Endothelial cell of umbilical vein (primary cell): ENCODE data around the gene CPOX. TPM values are rescaled to one million over a fixed set of nuclear protein-coding genes. Genes with fewer than 3 reads are reported as not detected.

Experiments used
- BruUV-seq: library from RNA; stranded (reverse); fragments of 400-500 nt; replicated peaks from 2 replicates; lab custom pipeline; 2021; lab: Mats Ljungman, UMichigan
- CTCF ChIA-PET: fragments of 300-600, 350-600 bp; sonication (Branson Sonifier 250); formaldehyde crosslinking; loops from one replicate; lab custom pipeline; 2021; ENCODE audit warnings: antibody characterized with exemption, inconsistent platforms; lab: Charles Lee
- POLR2A ChIA-PET: fragments of 300-600, 350-600 bp; sonication (Branson Sonifier 250); formaldehyde crosslinking; loops from one replicate; lab custom pipeline; 2021; ENCODE audit warnings: antibody characterized with exemption, inconsistent platforms; lab: Charles Lee
- DNase-seq: peaks from one replicate; pipeline ENCODE4 v3.0.0-alpha.2; 2011; ENCODE audit warnings: low read depth, low spot score
- FAIRE-seq: peaks from 2 replicates; lab custom pipeline; 2011; peaks lifted over from hg19 to GRCh38; lab: Jason Lieb, UNC
- H2AFZ ChIP-seq: 2 replicates; pipeline ENCODE4 v1.6.0; 2012; ENCODE audit warnings: low read depth, low read length, control low read depth, inconsistent platforms
- H3K27ac ChIP-seq: 2 replicates; pipeline ENCODE4 v1.5.1; 2011; ENCODE audit warnings: low read depth, mild to moderate bottlenecking, control low read depth, low read length, moderate library complexity; ENCODE audit not compliant: insufficient read depth
- H3K27me3 ChIP-seq, 2 experiments: 2 replicates each; pipeline versions ENCODE4 v1.6.0 to v1.6.1; 2011; ENCODE audit warnings: low read length in 2 of 2, mixed read lengths in 1 of 2; ENCODE audit not compliant: control insufficient read depth in 2 of 2, insufficient read depth in 2 of 2
- H3K36me3 ChIP-seq, 2 experiments: 2 replicates in 1 of 2; 3 replicates in 1 of 2; pipeline ENCODE4 v1.5.1; 2011; ENCODE audit warnings: low read length in 2 of 2, mild to moderate bottlenecking in 1 of 2, moderate library complexity in 1 of 2; ENCODE audit not compliant: control insufficient read depth in 2 of 2, insufficient read depth in 2 of 2; ENCODE audit errors: extremely low read depth in 1 of 2
- H3K4me1 ChIP-seq: 3 replicates; pipeline ENCODE4 v1.5.1; 2011; ENCODE audit warnings: mild to moderate bottlenecking, low read length; ENCODE audit not compliant: control insufficient read depth, insufficient read depth; ENCODE audit errors: extremely low read depth
- H3K4me2 ChIP-seq: 2 replicates; pipeline ENCODE4 v1.6.1; 2011; ENCODE audit warnings: low read length, control low read depth, mixed read lengths; ENCODE audit not compliant: insufficient read depth
- H3K4me3 ChIP-seq, 3 experiments: fragments of 200-600 bp in 1 of 3; sonication (generic), shearing (Covaris generic) in 1 of 3; replicated peaks in 1 of 3; 2 replicates each; pipeline ENCODE4 v1.5.1; 2011 to 2016; ENCODE audit warnings: control low read depth in 3 of 3, low read length in 3 of 3, mild to moderate bottlenecking in 2 of 3, inconsistent platforms in 1 of 3, low read depth in 1 of 3, moderate library complexity in 1 of 3; ENCODE audit not compliant: insufficient read depth in 1 of 3
- H3K79me2 ChIP-seq: 2 replicates; pipeline ENCODE4 v1.6.0; 2012; ENCODE audit warnings: low read length, inconsistent platforms; ENCODE audit not compliant: control insufficient read depth, insufficient read depth
- H3K9ac ChIP-seq: replicated peaks from 2 replicates; pipeline ENCODE3; 2011; ENCODE audit warnings: low read length, control low read depth; ENCODE audit not compliant: insufficient read depth; ENCODE audit errors: extremely low read depth
- H3K9me1 ChIP-seq: replicated peaks from 3 replicates; pipeline ENCODE4 v1.6.0; 2011; ENCODE audit warnings: mild to moderate bottlenecking, low read length; ENCODE audit not compliant: control insufficient read depth, insufficient read depth; ENCODE audit errors: extremely low read depth
- H3K9me3 ChIP-seq: replicated peaks from 2 replicates; pipeline ENCODE4 v1.5.1; 2012; ENCODE audit warnings: low read length, inconsistent platforms; ENCODE audit not compliant: control insufficient read depth, insufficient read depth
- H4K20me1 ChIP-seq: replicated peaks from 2 replicates; pipeline ENCODE3; 2011; ENCODE audit warnings: mild to moderate bottlenecking, low read length; ENCODE audit not compliant: control insufficient read depth, insufficient read depth; ENCODE audit errors: extremely low read depth
- EZH2 ChIP-seq: IDR thresholded peaks from 2 replicates; pipeline ENCODE4 v1.6.1; 2012; ENCODE audit warnings: borderline replicate concordance, low read depth, mild to moderate bottlenecking, moderate library complexity, low read length, inconsistent platforms; ENCODE audit not compliant: severe bottlenecking
- FOS ChIP-seq: IDR thresholded peaks from 2 replicates; pipeline ENCODE4 v1.6.1; 2011; ENCODE audit warnings: mild to moderate bottlenecking, low read length, moderate library complexity, borderline replicate concordance; ENCODE audit not compliant: insufficient read depth
- GATA2 ChIP-seq: IDR thresholded peaks from 2 replicates; pipeline ENCODE4 v1.7.0; 2011; ENCODE audit warnings: low read depth, mild to moderate bottlenecking, moderate library complexity, mixed read lengths, low read length; ENCODE audit not compliant: insufficient read length, insufficient read depth
- JUN ChIP-seq: IDR thresholded peaks from 2 replicates; pipeline ENCODE4 v1.6.1; 2011; ENCODE audit warnings: borderline replicate concordance, low read depth; ENCODE audit not compliant: insufficient read length, insufficient read depth
- MYC ChIP-seq: IDR thresholded peaks from one replicate; pipeline ENCODE4 v1.6.1; 2011; ENCODE audit warnings: mild to moderate bottlenecking, low read depth, low read length
- POLR2A ChIP-seq: IDR thresholded peaks from 2 replicates; pipeline ENCODE4 v1.6.1; 2012; ENCODE audit warnings: low read depth, mild to moderate bottlenecking, control low read depth, low read length
- POLR2AphosphoS5 ChIP-seq: IDR thresholded peaks from 2 replicates; pipeline ENCODE4 v1.6.1; 2012; ENCODE audit warnings: low read depth, mild to moderate bottlenecking, control low read depth, low read length, moderate library complexity; ENCODE audit not compliant: insufficient read depth
- dilution Hi-C: fragments of 300-500 bp; cut with MboI; formaldehyde crosslinking; loops from one replicate; pipeline ENCODE4 v1.15.0; 2019; ENCODE audit warnings: low sequenced_read_pairs; ENCODE audit not compliant: extremely low pct_ligation_motif_present
- intact Hi-C: fragments of 100-400 bp; cut with micrococcal nuclease; formaldehyde crosslinking; loops from one replicate; pipeline ENCODE4 v1.10.0; 2022
- polyA plus RNA-seq, 4 experiments: library from polyadenylated mRNA; depleted of rRNA in 3 of 4; stranded (reverse) in 3 of 4; unstranded in 1 of 4; fragments of >200 nt; gene quantifications; 2 replicates each; pipeline versions ENCODE4 v1.2.1 to v1.2.3, GENCODE V29; 2011 to 2012; ENCODE audit warnings: missing spikeins in 1 of 4
- total RNA-seq: library from RNA; stranded (reverse); gene quantifications from 2 replicates; pipeline ENCODE4 v1.2.3, GENCODE V29; 2021
- TF ChIP-seq, protein P1 (sequence below): IDR thresholded peaks from 2 replicates; pipeline ENCODE4 v1.6.1; 2011; ENCODE audit not compliant: insufficient read depth, insufficient read length
- TF ChIP-seq, protein P2 (sequence below), 2 donors: IDR thresholded peaks; 1 replicate in 1 of 2; 2 replicates in 1 of 2; pipeline ENCODE4 v1.5.1; 2011; ENCODE audit warnings: low read length in 2 of 2, mild to moderate bottlenecking in 2 of 2, moderate library complexity in 2 of 2, control low read depth in 1 of 2, inconsistent platforms in 1 of 2, low read depth in 1 of 2; ENCODE audit not compliant: insufficient read depth in 1 of 2; ENCODE audit errors: extremely low read depth in 1 of 2

The CPOX gene
- total and polyA plus RNA-seq, 2 donors (not counting 3 experiments of a cell fraction or from before 2014, with no cell fraction given): 12.3 to 24.5 TPM

DNA sequence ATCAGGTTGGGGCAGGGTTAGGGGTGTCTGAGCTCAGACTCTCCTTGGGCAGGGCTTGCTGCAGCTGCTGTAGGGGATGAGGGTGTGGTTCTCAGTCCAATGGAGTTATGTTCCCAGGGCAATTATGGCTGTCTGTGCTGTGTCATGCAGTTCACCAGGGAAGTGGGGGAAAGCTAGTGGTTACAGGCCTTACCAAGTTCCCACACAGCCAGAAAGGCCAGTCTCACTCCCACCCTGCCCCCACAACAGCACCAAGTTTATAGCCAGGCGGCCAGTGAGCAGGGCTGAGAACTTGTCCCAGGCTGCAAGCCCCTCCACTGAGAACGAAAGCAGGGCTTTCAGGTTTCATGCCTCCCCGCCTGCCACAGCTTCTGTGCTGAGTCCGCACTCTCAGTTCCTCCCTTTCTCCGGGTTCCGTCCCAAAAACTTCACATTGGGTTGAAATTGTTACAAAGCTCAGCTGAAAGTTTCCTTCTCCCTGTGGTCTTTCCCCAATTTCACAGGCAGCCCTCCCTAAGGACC lies 19.6 kb upstream of the CPOX start:
- Histone ChIP-seq H3K79me2 (no peaks in the 10 kb centered on the region), H3K27ac (no peak overlapping the region), H3K9me1 (no peaks in the 10 kb centered on the region), H2AFZ (no peak overlapping the region), H3K9me3 (no peaks in the 10 kb centered on the region), H3K4me3 (no peak overlapping the region), H4K20me1 (no peaks in the 10 kb centered on the region), H3K9ac (no peak overlapping the region), H3K4me1 (no peaks in the 10 kb centered on the region), H3K4me2 (no peak overlapping the region), H3K27me3 (no peaks in the 10 kb centered on the region), H3K36me3 (no peaks in the 10 kb centered on the region)
- TF ChIP-seq JUN (no peak), EZH2 (no peak), GATA2 (no peak), POLR2AphosphoS5 (no peak), MYC (no peak)
- CTCF ChIA-PET: interaction anchor here (1.1 to 1.8 kb wide), 4 partner anchors 15 to 200 kb away, joined by 3 to 7 read pairs (median 4); no protein-coding TSS in a partner anchor
- DNase-seq: no peak
- POLR2A ChIA-PET: no interaction called here
- no TSS peak for BruUV-seq
- intact Hi-C loops (no loop called here), dilution Hi-C loops (loop anchor here (25.0 kb wide), 1 partner anchor 199 kb away; no protein-coding TSS in a partner anchor)
- FAIRE-seq: no peak

- dilution Hi-C loops (loop anchor here (25.0 kb wide), 1 partner anchor 200 kb away; no protein-coding TSS in a partner anchor), intact Hi-C loops (no loop called here)
- Histone ChIP-seq H3K27me3 (no peaks in the 10 kb centered on the region), H3K4me3 (no peak overlapping the region), H3K9me3 (no peaks in the 10 kb centered on the region), H3K27ac (no peak overlapping the region), H3K4me2 (no peak overlapping the region), H2AFZ (no peak overlapping the region), H3K79me2 (no peaks in the 10 kb centered on the region), H3K36me3 (no peaks in the 10 kb centered on the region), H3K4me1 (no peaks in the 10 kb centered on the region), H3K9me1 (no peaks in the 10 kb centered on the region), H4K20me1 (no peaks in the 10 kb centered on the region), H3K9ac (no peak overlapping the region)
- ChIA-PET CTCF (interaction anchor here (0.6 to 1.8 kb wide), 5 partner anchors 10 to 200 kb away, joined by 3 to 7 read pairs (median 3); no protein-coding TSS in a partner anchor), POLR2A (no interaction called here)
- TF ChIP-seq GATA2 (no peak), MYC (no peak), POLR2A (no peak), EZH2 (no peak), FOS (no peak), JUN (no peak), POLR2AphosphoS5 (no peak)
- TF ChIP-seq, protein P1, sequence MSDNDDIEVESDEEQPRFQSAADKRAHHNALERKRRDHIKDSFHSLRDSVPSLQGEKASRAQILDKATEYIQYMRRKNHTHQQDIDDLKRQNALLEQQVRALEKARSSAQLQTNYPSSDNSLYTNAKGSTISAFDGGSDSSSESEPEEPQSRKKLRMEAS: no peak
- TF ChIP-seq, protein P2, sequence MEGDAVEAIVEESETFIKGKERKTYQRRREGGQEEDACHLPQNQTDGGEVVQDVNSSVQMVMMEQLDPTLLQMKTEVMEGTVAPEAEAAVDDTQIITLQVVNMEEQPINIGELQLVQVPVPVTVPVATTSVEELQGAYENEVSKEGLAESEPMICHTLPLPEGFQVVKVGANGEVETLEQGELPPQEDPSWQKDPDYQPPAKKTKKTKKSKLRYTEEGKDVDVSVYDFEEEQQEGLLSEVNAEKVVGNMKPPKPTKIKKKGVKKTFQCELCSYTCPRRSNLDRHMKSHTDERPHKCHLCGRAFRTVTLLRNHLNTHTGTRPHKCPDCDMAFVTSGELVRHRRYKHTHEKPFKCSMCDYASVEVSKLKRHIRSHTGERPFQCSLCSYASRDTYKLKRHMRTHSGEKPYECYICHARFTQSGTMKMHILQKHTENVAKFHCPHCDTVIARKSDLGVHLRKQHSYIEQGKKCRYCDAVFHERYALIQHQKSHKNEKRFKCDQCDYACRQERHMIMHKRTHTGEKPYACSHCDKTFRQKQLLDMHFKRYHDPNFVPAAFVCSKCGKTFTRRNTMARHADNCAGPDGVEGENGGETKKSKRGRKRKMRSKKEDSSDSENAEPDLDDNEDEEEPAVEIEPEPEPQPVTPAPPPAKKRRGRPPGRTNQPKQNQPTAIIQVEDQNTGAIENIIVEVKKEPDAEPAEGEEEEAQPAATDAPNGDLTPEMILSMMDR (IDR thresholded peaks at IDR 0.05; ENCODE audit: extremely low read depth in 1 of 2, insufficient read depth in 1 of 2, low read depth in 1 of 2, low read length in 2 of 2): no peak
- DNase-seq (no peak), FAIRE-seq (no peak)
- BruUV-seq: no TSS peak
Measured at GRCh38 chr3:98612587-98612986, 19.2 kb upstream of the CPOX start.
